ENCODE results near the gene GPATCH8. TPM values are rescaled to one million over a fixed set of nuclear protein-coding genes. Genes with fewer than 3 reads are reported as not detected.

The GPATCH8 gene
- total RNA-seq, 1 donor from 2014 or later, result 44.1 TPM

GRCh38 chr17:44496815-44497214 is 6.4 kb downstream of the GPATCH8 start:
- no peaks in the 10 kb centered on the region for H3K36me3 ChIP-seq
- H4K20me1 ChIP-seq (ENCODE audit: low read depth), result peaks cover 97% of the 10 kb centered on the region
- H3K4me2 ChIP-seq, result no peak overlapping the region
- peaks cover 100% of the 10 kb centered on the region for H3K79me2 ChIP-seq (ENCODE audit: low read depth)
- H3K27me3 ChIP-seq, result no peaks in the 10 kb centered on the region
- DNase-seq (ENCODE audit: low spot score), result no peak
- Mint-ChIP-seq H3K27ac (no peak overlapping the region), H3K27me3 (ENCODE audit: insufficient read depth, low read depth) (peaks cover 5% of the 10 kb centered on the region), H3K36me3 (peaks cover 42% of the 10 kb centered on the region), H3K9me3 (peaks cover 11% of the 10 kb centered on the region), H3K4me1 (peaks cover 13% of the 10 kb centered on the region), H3K4me3 (no peak overlapping the region)
- H3K4me1 ChIP-seq, result peaks cover 18% of the 10 kb centered on the region
- no peak for TF ChIP-seq CTCF (IDR thresholded peaks at IDR 0.05)
- no peak for TF ChIP-seq EZH2phosphoT487 (IDR thresholded peaks at IDR 0.05)
- no peak for TF ChIP-seq EZH2 (IDR thresholded peaks at IDR 0.05)
- no peak overlapping the region for H2AFZ ChIP-seq (replicated peaks)
- no peaks in the 10 kb centered on the region for H3K9me3 ChIP-seq (ENCODE audit: low read depth)
- H3F3A ChIP-seq (ENCODE audit: low read depth), result no peaks in the 10 kb centered on the region
- H3K9ac ChIP-seq, result no peak overlapping the region
- H3K4me3 ChIP-seq, result no peak overlapping the region
- H3K27ac ChIP-seq, result no peak overlapping the region

GRCh38 chr17:44493339-44493738 is 9.9 kb downstream of the GPATCH8 start:
- no peaks in the 10 kb centered on the region for H3F3A ChIP-seq (ENCODE audit: low read depth)
- DNase-seq (ENCODE audit: low spot score), result no peak
- H3K79me2 ChIP-seq (ENCODE audit: low read depth), result peaks cover 100% of the 10 kb centered on the region
- Mint-ChIP-seq H3K27me3 (ENCODE audit: insufficient read depth, low read depth) (peaks cover 3% of the 10 kb centered on the region), H3K4me3 (no peak overlapping the region), H3K36me3 (peaks cover 56% of the 10 kb centered on the region), H3K9me3 (peaks cover 15% of the 10 kb centered on the region), H3K27ac (no peak overlapping the region), H3K4me1 (no peaks in the 10 kb centered on the region)
- H3K4me2 ChIP-seq, result no peak overlapping the region
- no peak for TF ChIP-seq CTCF (IDR thresholded peaks at IDR 0.05)
- H2AFZ ChIP-seq (replicated peaks), result no peak overlapping the region
- no peak overlapping the region for H3K9ac ChIP-seq
- no peak overlapping the region for H3K4me3 ChIP-seq
- H3K4me1 ChIP-seq, result no peaks in the 10 kb centered on the region
- H4K20me1 ChIP-seq (ENCODE audit: low read depth), result peaks cover 95% of the 10 kb centered on the region
- H3K36me3 ChIP-seq, result no peaks in the 10 kb centered on the region
- H3K27ac ChIP-seq, result no peak overlapping the region
- no peaks in the 10 kb centered on the region for H3K9me3 ChIP-seq (ENCODE audit: low read depth)
- no peaks in the 10 kb centered on the region for H3K27me3 ChIP-seq

GRCh38 chr17:44492706-44493272 is 10.4 kb downstream of the GPATCH8 start:
- H4K20me1 ChIP-seq (ENCODE audit: low read depth), result peaks cover 91% of the 10 kb centered on the region

More at GRCh38 chr17:44492706-44493272, 10.4 kb downstream of the GPATCH8 start:
- no peak for TF ChIP-seq EZH2phosphoT487 (IDR thresholded peaks at IDR 0.05)
- TF ChIP-seq EZH2 (IDR thresholded peaks at IDR 0.05), result no peak
- no peak for TF ChIP-seq CTCF (IDR thresholded peaks at IDR 0.05)
- Mint-ChIP-seq H3K27me3 (ENCODE audit: insufficient read depth, low read depth) (peaks cover 2% of the 10 kb centered on the region), H3K27ac (no peak overlapping the region), H3K9me3 (peaks cover 15% of the 10 kb centered on the region), H3K4me1 (no peaks in the 10 kb centered on the region), H3K4me3 (no peak overlapping the region), H3K36me3 (peaks cover 54% of the 10 kb centered on the region)
- Histone ChIP-seq H3K27ac (no peak overlapping the region), H3K36me3 (no peaks in the 10 kb centered on the region), H3K4me1 (no peaks in the 10 kb centered on the region), H3F3A (ENCODE audit: low read depth) (no peaks in the 10 kb centered on the region), H3K9ac (no peak overlapping the region), H3K4me3 (no peak overlapping the region), H2AFZ (replicated peaks) (no peak overlapping the region), H3K4me2 (no peak overlapping the region), H3K79me2 (ENCODE audit: low read depth) (peaks cover 100% of the 10 kb centered on the region), H3K9me3 (ENCODE audit: low read depth) (no peaks in the 10 kb centered on the region), H3K27me3 (no peaks in the 10 kb centered on the region)
- no peak for DNase-seq (ENCODE audit: low spot score)

Measured in neural progenitor cell (in vitro differentiated cells).